ENCODE data around the gene MRFAP1L1. TPM values are rescaled to one million over a fixed set of nuclear protein-coding genes. Genes with fewer than 3 reads are reported as not detected.
"Not testable (repeated sequence)": the region's sequence is repeated elsewhere in the genome, so short reads cannot be mapped to it uniquely, and the experiment has no call there.

MRFAP1L1 gene
- 10 to 100 TPM; 45.9 to 52.9 TPM for total RNA-seq
- long read RNA-seq, transcript MRFAP1L1-201 (2 exons, 1,593 nt), result major isoform, 79 of 92 reads
- long read RNA-seq, transcript MRFAP1L1-202 (1 exons, 2,127 nt), result minor isoform, 13 of 92 reads
- long read RNA-seq, partial matches to known transcripts, result 0 of 92 reads
- long read RNA-seq, other reads (novel, unspliced or antisense), result 0 of 92 reads

GRCh38 chr4:6709230-6710114, at the start of gene MRFAP1L1:
Gene MRFAP1L1, minus strand, starts transcription at chr4:6709865. Its CDS starts 236 bp downstream, at chr4:6709629.
- intact Hi-C loops (cut with DNase I), result loop anchor here (5.0 kb wide), 2 partner anchors 37 to 67 kb away; partner anchors contain the start of gene MRFAP1 (in 2 of the 2)
- peak; percentile 97 for DNase-seq
- ATAC-seq, result peak; percentile 90 to 91

- DNase-seq, result no peak
- intact Hi-C loops (cut with DNase I), result no loop called here
- ATAC-seq, result no peak
These were observed 49.1 kb upstream of the MRFAP1L1 start for GRCh38 chr4:6758728-6759127.

GRCh38 chr4:6756345-6756744, 46.7 kb upstream of the MRFAP1L1 start:
- intact Hi-C loops (cut with DNase I); DNase-seq; ATAC-seq: not testable (repeated sequence)

GRCh38 chr4:6755088-6755753, 45.6 kb upstream of the MRFAP1L1 start:
- intact Hi-C loops (cut with DNase I), result no loop called here
- ATAC-seq, result no peak
- no peak for DNase-seq

GRCh38 chr4:6754481-6755087, 44.9 kb upstream of the MRFAP1L1 start:
- intact Hi-C loops (cut with DNase I), result no loop called here
- no peak for DNase-seq
- ATAC-seq, result no peak

GRCh38 chr4:6753891-6754290, 44.2 kb upstream of the MRFAP1L1 start:
- ATAC-seq (no peak), DNase-seq (no peak)
- intact Hi-C loops (cut with DNase I), result no loop called here

GRCh38 chr4:6753103-6753560, 43.5 kb upstream of the MRFAP1L1 start:
- ATAC-seq (peak in 1 of 2 donors; percentile 49), DNase-seq (no peak)
- intact Hi-C loops (cut with DNase I), result no loop called here

- DNase-seq (no peak), ATAC-seq (no peak)
- intact Hi-C loops (cut with DNase I), result no loop called here
These were observed 42.8 kb upstream of the MRFAP1L1 start for GRCh38 chr4:6752486-6752829.

- ATAC-seq, result no peak
- intact Hi-C loops (cut with DNase I), result no loop called here
- no peak for DNase-seq
These were observed 42.2 kb upstream of the MRFAP1L1 start for GRCh38 chr4:6751611-6752485.

- intact Hi-C loops (cut with DNase I), result no loop called here
- DNase-seq (no peak), ATAC-seq (no peak)
These were observed 40.9 kb upstream of the MRFAP1L1 start for GRCh38 chr4:6750286-6751221.

- ATAC-seq (peak; percentile 68 to 74), DNase-seq (peak; percentile 83)
- intact Hi-C loops (cut with DNase I), result no loop called here
These were observed 39.9 kb upstream of the MRFAP1L1 start for GRCh38 chr4:6749340-6750171.

GRCh38 chr4:6748286-6748685, 38.6 kb upstream of the MRFAP1L1 start:
- ATAC-seq, result no peak
- DNase-seq, result no peak
- intact Hi-C loops (cut with DNase I), result no loop called here

- peak; percentile 66 for DNase-seq
- intact Hi-C loops (cut with DNase I), result no loop called here
- peak; percentile 64 to 77 for ATAC-seq
These were observed 37.8 kb upstream of the MRFAP1L1 start for GRCh38 chr4:6747294-6748051.

- intact Hi-C loops (cut with DNase I), result no loop called here
- DNase-seq, result peak; percentile 57
- ATAC-seq, result peak; percentile 63 to 78
These were observed 37.1 kb upstream of the MRFAP1L1 start for GRCh38 chr4:6746721-6747293.

- intact Hi-C loops (cut with DNase I), result no loop called here
- DNase-seq (no peak), ATAC-seq (no peak)
These were observed 33.3 kb upstream of the MRFAP1L1 start for GRCh38 chr4:6742989-6743388.

- no peak for DNase-seq
- intact Hi-C loops (cut with DNase I), result no loop called here
- no peak for ATAC-seq
These were observed 32.8 kb upstream of the MRFAP1L1 start for GRCh38 chr4:6742507-6742906.

Data from left cardiac atrium (tissue), 4 donors.